B cell (primary cell): ENCODE results near the gene ST6GAL2. TPM values are rescaled to one million over a fixed set of nuclear protein-coding genes. Genes with fewer than 3 reads are reported as not detected.

ENCODE experiments used
- ATAC-seq: fragments of 200-7000 bp; cut with Tn5 transposase; one replicate; pipeline ENCODE4 v1.10.0; 2021; ENCODE audit warnings: low read depth, mild to moderate bottlenecking, moderate number of reproducible peaks, moderate library complexity
- CTCF ChIA-PET: fragments of 350-600 bp; sonication (Branson Sonifier 250); formaldehyde crosslinking; loops from one replicate; lab custom pipeline; 2021; ENCODE audit warnings: antibody characterized with exemption, inconsistent platforms; lab: Charles Lee
- POLR2A ChIA-PET: fragments of 350-600 bp; sonication (Branson Sonifier 250); formaldehyde crosslinking; loops from one replicate; lab custom pipeline; 2021; ENCODE audit warnings: antibody characterized with exemption; lab: Charles Lee
- DNase-seq: peaks from one replicate; pipeline ENCODE4 v3.0.0; 2013
- H2AFZ ChIP-seq: 2 replicates; pipeline ENCODE4 v1.6.1; 2012; ENCODE audit warnings: mild to moderate bottlenecking, low read depth, low read length; ENCODE audit not compliant: insufficient read depth, poor library complexity, severe bottlenecking
- H3K27ac ChIP-seq, 2 donors: 1 replicate in 1 of 2; 2 replicates in 1 of 2; pipeline ENCODE4 v1.5.1; 2012 to 2013; ENCODE audit warnings: low read length in 2 of 2, mild to moderate bottlenecking in 2 of 2, moderate library complexity in 1 of 2
- H3K27me3 ChIP-seq, 4 experiments: fragments of 200-600 bp in 1 of 4; sonication (generic) in 1 of 4; replicated peaks in 1 of 4; 1 replicate in 2 of 4; 2 replicates in 2 of 4; pipeline versions ENCODE4 v1.6.1 to v1.7.0; 2013 to 2016; ENCODE audit warnings: low read length in 3 of 4, mild to moderate bottlenecking in 2 of 4, mixed read lengths in 1 of 4, moderate library complexity in 1 of 4; ENCODE audit not compliant: insufficient read depth in 4 of 4, control insufficient read depth in 3 of 4; ENCODE audit errors: control extremely low read depth in 1 of 4
- H3K36me3 ChIP-seq, 2 experiments: replicated peaks in 1 of 2; 1 replicate in 1 of 2; 2 replicates in 1 of 2; pipeline versions ENCODE4 v1.6.1 to v1.7.1; 2013; ENCODE audit warnings: low read length in 1 of 2; ENCODE audit not compliant: insufficient read depth in 2 of 2, control insufficient read depth in 1 of 2; ENCODE audit errors: control extremely low read depth in 1 of 2, extremely low read depth in 1 of 2
- H3K4me1 ChIP-seq, 2 donors: fragments of 200-600 bp in 1 of 2; sonication (generic) in 1 of 2; 1 replicate in 1 of 2; 2 replicates in 1 of 2; pipeline versions ENCODE4 v1.5.1 to v1.6.1; 2013 to 2017; ENCODE audit warnings: low read length in 2 of 2; ENCODE audit not compliant: control insufficient read depth in 2 of 2, insufficient read depth in 2 of 2
- H3K4me2 ChIP-seq: replicated peaks from 2 replicates; pipeline ENCODE3; 2012; ENCODE audit warnings: mild to moderate bottlenecking, low read depth, low read length; ENCODE audit not compliant: poor library complexity, severe bottlenecking
- H3K4me3 ChIP-seq, 5 experiments: fragments of 200-600 bp in 1 of 5; sonication (generic) in 1 of 5; 1 replicate in 3 of 5; 2 replicates in 2 of 5; pipeline versions ENCODE4 v1.5.1 to v1.7.0; 2011 to 2016; ENCODE audit warnings: low read length in 4 of 5, mild to moderate bottlenecking in 4 of 5, low read depth in 2 of 5, control low read depth in 1 of 5, moderate library complexity in 1 of 5; ENCODE audit not compliant: insufficient read depth in 1 of 5; ENCODE audit errors: control extremely low read depth in 1 of 5, extremely low read depth in 1 of 5
- H3K79me2 ChIP-seq: fragments of 200-600 bp; sonication (generic); one replicate; pipeline ENCODE4 v1.6.0; 2016; ENCODE audit warnings: low read length; ENCODE audit not compliant: control insufficient read depth, insufficient read depth
- H3K9ac ChIP-seq: fragments of 200-600 bp; sonication (generic); 2 replicates; pipeline ENCODE4 v1.6.1; 2017; ENCODE audit warnings: mild to moderate bottlenecking, low read length, moderate library complexity
- H3K9me3 ChIP-seq, 3 donors: one replicate each; pipeline versions ENCODE4 v1.6.1 to v1.7.1; 2013; ENCODE audit warnings: low read length in 2 of 3; ENCODE audit not compliant: control insufficient read depth in 2 of 3, insufficient read depth in 1 of 3; ENCODE audit errors: control extremely low read depth in 1 of 3
- H4K20me1 ChIP-seq: 2 replicates; pipeline ENCODE4 v1.6.0; 2012; ENCODE audit warnings: mild to moderate bottlenecking, low read length; ENCODE audit not compliant: insufficient read depth, control insufficient read depth, poor library complexity, severe bottlenecking
- H3K27ac Mint-ChIP-seq: one replicate; pipeline ENCODE4 v1.8.0; 2021; ENCODE audit warnings: mixed read lengths
- H3K27me3 Mint-ChIP-seq: one replicate; pipeline ENCODE4 v1.8.0; 2021; ENCODE audit warnings: mixed read lengths
- H3K4me1 Mint-ChIP-seq: one replicate; pipeline ENCODE4 v1.8.0; 2021; ENCODE audit warnings: mixed read lengths
- H3K4me3 Mint-ChIP-seq: one replicate; pipeline ENCODE4 v1.8.0; 2021; ENCODE audit warnings: mixed read lengths
- H3K9me3 Mint-ChIP-seq: one replicate; pipeline ENCODE4 v1.8.0; 2022; ENCODE audit warnings: mixed read lengths; ENCODE audit not compliant: insufficient read depth
- EZH2 ChIP-seq: IDR thresholded peaks from 2 replicates; pipeline ENCODE4 v1.6.1; 2012; ENCODE audit warnings: borderline replicate concordance, low read depth, mild to moderate bottlenecking, moderate library complexity, low read length; ENCODE audit not compliant: insufficient read depth, poor library complexity, severe bottlenecking
- WGBS: methylation state at CpG from one replicate; pipeline ENCODE4 v1.1.5; 2013; ENCODE audit warnings: missing lambda C conversion rate; ENCODE audit not compliant: insufficient coverage; 5-methylcytosine and 5-hydroxymethylcytosine counted together
- intact Hi-C: fragments of 100-400 bp; cut with micrococcal nuclease; formaldehyde crosslinking; loops from one replicate; pipeline ENCODE4 v1.10.0; 2022
- polyA plus RNA-seq: library from polyadenylated mRNA; depleted of rRNA; stranded (reverse); fragments of >200 nt; gene quantifications from 2 replicates; pipeline ENCODE4 v1.2.3, GENCODE V29; 2012
- total RNA-seq, 2 donors: library from RNA; stranded (reverse); fragments of 120-200 nt in 1 of 2; gene quantifications; 1 replicate in 1 of 2; 2 replicates in 1 of 2; pipeline versions ENCODE4 v1.2.3 to v1.2.4, GENCODE V29; 2013 to 2022
- TF ChIP-seq, protein P1 (sequence below): fragments of 200-600 bp; IDR thresholded peaks from one replicate; pipeline ENCODE4 v1.8.0; 2022; ENCODE audit warnings: antibody characterized with exemption, mild to moderate bottlenecking

Gene ST6GAL2
- total and polyA plus RNA-seq, 2 donors (not counting 1 experiment from before 2014, with no cell fraction given): not detected

DNA sequence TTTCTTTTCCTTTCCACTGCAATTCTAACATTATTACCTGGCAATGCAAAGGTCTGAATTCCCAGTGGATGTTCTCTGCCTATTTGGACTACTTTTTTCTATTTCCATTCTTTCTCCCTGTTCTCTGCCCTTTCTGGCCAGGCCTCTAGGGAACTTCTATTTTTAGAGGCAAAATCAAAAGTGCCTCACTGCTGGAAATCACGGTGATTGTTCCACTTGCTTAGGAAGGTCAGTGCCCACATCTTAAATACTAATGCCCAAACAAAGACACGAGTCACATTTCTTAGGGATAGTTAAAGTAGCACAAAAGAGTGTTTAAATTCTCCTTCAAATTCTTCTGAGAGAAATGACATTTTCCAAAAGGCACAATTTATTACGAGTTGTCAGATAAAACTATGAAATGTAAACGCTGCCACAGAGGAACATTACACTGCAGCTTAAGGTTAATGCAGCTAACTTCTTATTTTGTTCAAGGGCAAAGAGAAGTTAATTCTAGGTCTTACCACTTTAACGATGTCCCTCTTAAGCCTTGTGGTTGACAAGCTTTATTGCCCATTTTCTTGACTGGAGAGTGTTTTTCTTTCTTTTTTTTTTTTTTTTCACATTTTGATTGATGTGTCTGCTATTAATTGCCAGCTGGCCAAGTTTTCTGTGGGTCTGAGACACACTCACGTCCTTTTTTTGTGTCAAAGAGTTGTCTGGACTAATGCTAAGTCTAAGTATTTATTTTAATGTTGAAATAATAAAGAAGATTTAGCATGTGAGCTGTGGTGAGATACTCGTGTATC lies 34.7 kb downstream of the ST6GAL2 start:
- intact Hi-C loops: no loop called here
- Histone ChIP-seq H3K79me2 (no peaks in the 10 kb centered on the region), H3K36me3 (no peaks in the 10 kb centered on the region), H2AFZ (no peak overlapping the region), H4K20me1 (no peaks in the 10 kb centered on the region), H3K9me3 (no peaks in the 10 kb centered on the region), H3K4me3 (no peak overlapping the region), H3K9ac (no peak overlapping the region), H3K4me1 (no peaks in the 10 kb centered on the region), H3K27ac (no peak overlapping the region), H3K27me3 (no peaks in the 10 kb centered on the region), H3K4me2 (no peak overlapping the region)
- Mint-ChIP-seq H3K4me1 (no peaks in the 10 kb centered on the region), H3K27me3 (no peaks in the 10 kb centered on the region), H3K9me3 (no peaks in the 10 kb centered on the region), H3K27ac (no peak overlapping the region), H3K4me3 (no peak overlapping the region)
- TF ChIP-seq, protein P1, sequence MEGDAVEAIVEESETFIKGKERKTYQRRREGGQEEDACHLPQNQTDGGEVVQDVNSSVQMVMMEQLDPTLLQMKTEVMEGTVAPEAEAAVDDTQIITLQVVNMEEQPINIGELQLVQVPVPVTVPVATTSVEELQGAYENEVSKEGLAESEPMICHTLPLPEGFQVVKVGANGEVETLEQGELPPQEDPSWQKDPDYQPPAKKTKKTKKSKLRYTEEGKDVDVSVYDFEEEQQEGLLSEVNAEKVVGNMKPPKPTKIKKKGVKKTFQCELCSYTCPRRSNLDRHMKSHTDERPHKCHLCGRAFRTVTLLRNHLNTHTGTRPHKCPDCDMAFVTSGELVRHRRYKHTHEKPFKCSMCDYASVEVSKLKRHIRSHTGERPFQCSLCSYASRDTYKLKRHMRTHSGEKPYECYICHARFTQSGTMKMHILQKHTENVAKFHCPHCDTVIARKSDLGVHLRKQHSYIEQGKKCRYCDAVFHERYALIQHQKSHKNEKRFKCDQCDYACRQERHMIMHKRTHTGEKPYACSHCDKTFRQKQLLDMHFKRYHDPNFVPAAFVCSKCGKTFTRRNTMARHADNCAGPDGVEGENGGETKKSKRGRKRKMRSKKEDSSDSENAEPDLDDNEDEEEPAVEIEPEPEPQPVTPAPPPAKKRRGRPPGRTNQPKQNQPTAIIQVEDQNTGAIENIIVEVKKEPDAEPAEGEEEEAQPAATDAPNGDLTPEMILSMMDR: no peak
- TF ChIP-seq EZH2: no peak
- DNase-seq (no peak), ATAC-seq (no peak)
- POLR2A ChIA-PET: no interaction called here
- no CpG with 5 or more reads among the region's 7 CpGs for WGBS
- CTCF ChIA-PET: interaction anchor here (0.7 kb wide), 1 partner anchor 88 kb away, joined by 3 read pairs; no protein-coding TSS in a partner anchor

DNA sequence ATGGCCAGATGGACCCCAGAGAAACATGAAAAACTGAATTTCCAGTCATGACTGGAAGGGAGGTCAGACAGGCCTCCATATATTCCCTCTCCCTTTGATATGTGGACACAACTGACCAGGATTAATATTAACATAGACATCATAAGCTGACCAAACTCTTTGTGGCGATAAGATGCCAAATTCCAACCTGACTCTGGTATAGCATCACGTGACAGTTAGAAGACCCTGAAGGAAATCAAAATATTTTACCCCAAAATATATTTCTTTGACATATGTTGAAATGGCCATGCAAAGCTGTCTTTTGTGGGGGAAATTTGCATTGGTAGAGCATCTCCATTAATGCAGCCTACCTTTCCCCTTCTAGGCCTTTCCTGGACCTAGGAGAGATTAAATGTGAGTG lies 36.7 kb downstream of the ST6GAL2 start:
- Histone ChIP-seq H3K9me3 (no peaks in the 10 kb centered on the region), H3K9ac (no peak overlapping the region), H3K27ac (no peak overlapping the region), H3K4me3 (no peak overlapping the region), H3K4me1 (no peaks in the 10 kb centered on the region), H4K20me1 (no peaks in the 10 kb centered on the region), H3K79me2 (no peaks in the 10 kb centered on the region), H3K36me3 (no peaks in the 10 kb centered on the region), H3K4me2 (no peak overlapping the region), H3K27me3 (no peaks in the 10 kb centered on the region), H2AFZ (no peak overlapping the region)
- H3K9me3 Mint-ChIP-seq: no peaks in the 10 kb centered on the region
- H3K4me3 Mint-ChIP-seq: no peak overlapping the region
- no peak overlapping the region for H3K27ac Mint-ChIP-seq
- ATAC-seq (no peak), DNase-seq (no peak)
- intact Hi-C loops: no loop called here
- TF ChIP-seq, protein P1: no peak
- no peak for TF ChIP-seq EZH2
- no peaks in the 10 kb centered on the region for H3K4me1 Mint-ChIP-seq
- no peaks in the 10 kb centered on the region for H3K27me3 Mint-ChIP-seq
- no CpG with 5 or more reads among the region's 2 CpGs for WGBS
- CTCF ChIA-PET: no interaction called here
- POLR2A ChIA-PET: no interaction called here
